HCT116 (cell line): Measurements from ENCODE around the gene DSTYK. TPM values are rescaled to one million over a fixed set of nuclear protein-coding genes. Genes with fewer than 3 reads are reported as not detected.

Experiments used
- ATAC-seq: fragments of 200-7000 bp; cut with Tn5 transposase; 2 replicates; pipeline ENCODE4 v1.9.1; 2020; ENCODE audit warnings: mild to moderate bottlenecking, moderate library complexity
- Bru-seq: library from RNA; stranded (reverse); fragments of 400-500 nt; gene quantifications from one replicate; lab custom pipeline; 2021; lab: Mats Ljungman, UMichigan
- BruChase-seq, 2 experiments: library from RNA; stranded (reverse); fragments of 400-500 nt; gene quantifications; one replicate each; lab custom pipeline; 2021; lab: Mats Ljungman, UMichigan
- BruUV-seq: library from RNA; stranded (reverse); fragments of 400-500 nt; replicated peaks from 2 replicates; lab custom pipeline; 2021; lab: Mats Ljungman, UMichigan
- CTCF ChIA-PET: fragments of 300-600 bp; sonication (Branson Sonifier 250); formaldehyde crosslinking; loops from one replicate; lab custom pipeline; 2021; ENCODE audit warnings: antibody characterized with exemption; lab: Charles Lee
- POLR2A ChIA-PET: fragments of 300-600, 350-600 bp; sonication (Branson Sonifier 250); formaldehyde crosslinking; loops from one replicate; lab custom pipeline; 2021; ENCODE audit warnings: antibody characterized with exemption; lab: Charles Lee
- RAD21 ChIA-PET, 2 experiments: fragments of 300-600 bp; sonication (Branson Sonifier 250); formaldehyde crosslinking; loops; one replicate each; lab custom pipeline; 2023; ENCODE audit warnings: low total read pairs in 2 of 2; ENCODE audit not compliant: uncharacterized antibody in 2 of 2, unreplicated experiment in 2 of 2, low non-redundant PET in 1 of 2; lab: Charles Lee
- DNase-seq: peaks from one replicate; pipeline ENCODE4 v3.0.0-alpha.2; 2010; ENCODE audit warnings: low read depth, low spot score
- H2AFZ ChIP-seq: fragments of 200-600 bp; shearing (Covaris generic), sonication (generic); 2 replicates; pipeline ENCODE4 v1.6.1; 2017; ENCODE audit warnings: low read depth, mixed run types, mixed read lengths, antibody characterized with exemption, low read length; ENCODE audit not compliant: poor library complexity, severe bottlenecking
- H3K27ac ChIP-seq: 2 replicates; pipeline ENCODE4 v1.5.1; 2012; ENCODE audit warnings: low read depth, low read length
- H3K27me3 ChIP-seq: fragments of 200-600 bp; sonication (generic); 2 replicates; pipeline ENCODE4 v1.6.1; 2016; ENCODE audit warnings: mixed run types, low read length, mixed read lengths; ENCODE audit not compliant: insufficient read depth
- H3K36me3 ChIP-seq, 2 experiments: fragments of 200-500 bp in 1 of 2; fragments of 200-600 bp in 1 of 2; sonication (Bioruptor generic) in 1 of 2; sonication (generic) in 1 of 2; 2 replicates each; pipeline versions ENCODE4 v1.5.1 to v1.6.1; 2014 to 2016; ENCODE audit warnings: low read length in 2 of 2, inconsistent platforms in 1 of 2, mixed read lengths in 1 of 2, mixed run types in 1 of 2; ENCODE audit not compliant: insufficient read depth in 2 of 2, control insufficient read depth in 1 of 2
- H3K4me1 ChIP-seq, 2 experiments: fragments of 200-600 bp in 1 of 2; sonication (generic) in 1 of 2; 2 replicates each; pipeline versions ENCODE4 v1.5.1 to v1.6.1; 2012 to 2017; ENCODE audit warnings: low read length in 2 of 2, inconsistent platforms in 1 of 2, mild to moderate bottlenecking in 1 of 2, mixed read lengths in 1 of 2, mixed run types in 1 of 2, moderate library complexity in 1 of 2; ENCODE audit not compliant: insufficient read depth in 2 of 2, control insufficient read depth in 1 of 2
- H3K4me2 ChIP-seq: fragments of 200-600 bp; sonication (generic); 2 replicates; pipeline ENCODE4 v1.6.1; 2017; ENCODE audit warnings: mixed run types, low read length, mixed read lengths
- H3K4me3 ChIP-seq, 2 experiments: fragments of 200-600 bp in 1 of 2; sonication (generic) in 1 of 2; replicated peaks in 1 of 2; 2 replicates each; pipeline ENCODE4 v1.5.1; 2011 to 2016; ENCODE audit warnings: low read length in 2 of 2, control low read depth in 1 of 2, low read depth in 1 of 2, mild to moderate bottlenecking in 1 of 2, mixed read lengths in 1 of 2, mixed run types in 1 of 2
- H3K79me2 ChIP-seq: fragments of 200-600 bp; sonication (generic); 2 replicates; pipeline ENCODE4 v1.6.1; 2017; ENCODE audit warnings: mild to moderate bottlenecking, mixed run types, low read length, moderate library complexity, mixed read lengths; ENCODE audit not compliant: insufficient read depth
- H3K9ac ChIP-seq: fragments of 200-600 bp; sonication (generic); 2 replicates; pipeline ENCODE4 v1.6.1; 2016; ENCODE audit warnings: low read length, mixed read lengths
- H3K9me2 ChIP-seq: fragments of 200-600 bp; sonication (generic), shearing (Covaris generic); 2 replicates; pipeline ENCODE4 v1.6.1; 2017; ENCODE audit warnings: mixed run types, mild to moderate bottlenecking, moderate library complexity; ENCODE audit not compliant: insufficient read depth
- H3K9me3 ChIP-seq, 2 experiments: fragments of 200-500 bp in 1 of 2; fragments of 200-600 bp in 1 of 2; sonication (Bioruptor generic) in 1 of 2; sonication (generic) in 1 of 2; 2 replicates each; pipeline ENCODE4 v1.6.1; 2014 to 2017; ENCODE audit warnings: low read length in 2 of 2, mixed read lengths in 2 of 2, inconsistent platforms in 1 of 2, low read depth in 1 of 2, mild to moderate bottlenecking in 1 of 2, mixed run types in 1 of 2, moderate library complexity in 1 of 2; ENCODE audit not compliant: control insufficient read depth in 1 of 2, insufficient read depth in 1 of 2
- H4K20me1 ChIP-seq: fragments of 200-600 bp; sonication (generic), shearing (Covaris generic); 2 replicates; pipeline ENCODE4 v1.6.1; 2017; ENCODE audit warnings: mixed run types, mild to moderate bottlenecking, moderate library complexity; ENCODE audit not compliant: insufficient read depth
- ATF3 ChIP-seq: IDR thresholded peaks from 2 replicates; pipeline ENCODE4 v1.6.1; 2012
- CEBPB ChIP-seq: IDR thresholded peaks from 2 replicates; pipeline ENCODE4 v1.6.1; 2012; ENCODE audit warnings: low read depth
- CTCF ChIP-seq, 3 experiments: fragments of 200-600 bp in 1 of 3; sonication (generic) in 1 of 3; IDR thresholded peaks in 2 of 3; conservative IDR thresholded peaks in 1 of 3; 2 replicates each; pipeline ENCODE4 v1.5.1; 2012 to 2017; ENCODE audit warnings: low read depth in 2 of 3, low read length in 2 of 3, antibody characterized with exemption in 1 of 3, borderline replicate concordance in 1 of 3, control low read depth in 1 of 3, mild to moderate bottlenecking in 1 of 3, mixed read lengths in 1 of 3, mixed run types in 1 of 3, moderate library complexity in 1 of 3; ENCODE audit not compliant: insufficient read depth in 1 of 3
- EGR1 ChIP-seq: IDR thresholded peaks from 2 replicates; pipeline ENCODE4 v1.6.1; 2012; ENCODE audit warnings: low read depth
- ELF1 ChIP-seq: IDR thresholded peaks from 2 replicates; pipeline ENCODE4 v1.6.1; 2012; ENCODE audit warnings: low read depth, borderline replicate concordance
- EZH2 ChIP-seq: fragments of 200-600 bp; sonication (generic); IDR thresholded peaks from 2 replicates; pipeline ENCODE4 v1.6.1; 2017; ENCODE audit warnings: antibody characterized with exemption, mixed run types
- EZH2phosphoT487 ChIP-seq: fragments of 200-600 bp; IDR thresholded peaks from 2 replicates; pipeline ENCODE4 v1.6.1; 2018; ENCODE audit warnings: antibody characterized with exemption, borderline replicate concordance
- FOSL1 ChIP-seq: IDR thresholded peaks from 2 replicates; pipeline ENCODE4 v1.6.1; 2012; ENCODE audit warnings: low read depth
- JUND ChIP-seq: IDR thresholded peaks from 2 replicates; pipeline ENCODE4 v1.6.1; 2012
- POLR2A ChIP-seq: IDR thresholded peaks from 2 replicates; pipeline ENCODE4 v1.7.0; 2011; ENCODE audit warnings: borderline replicate concordance; ENCODE audit not compliant: insufficient read depth, insufficient read length; ENCODE audit errors: extremely low read depth
- RAD21 ChIP-seq: IDR thresholded peaks from 2 replicates; pipeline ENCODE4 v1.6.1; 2012; ENCODE audit warnings: low read depth, mild to moderate bottlenecking
- SP1 ChIP-seq: IDR thresholded peaks from 2 replicates; pipeline ENCODE4 v1.6.1; 2012; ENCODE audit warnings: low read depth
- SRF ChIP-seq: IDR thresholded peaks from 2 replicates; pipeline ENCODE4 v1.6.1; 2012; ENCODE audit warnings: low read depth
- TCF7L2 ChIP-seq: IDR thresholded peaks from 2 replicates; pipeline ENCODE4 v1.7.0; 2011; ENCODE audit warnings: borderline replicate concordance, inconsistent platforms; ENCODE audit not compliant: insufficient read depth, insufficient read length; ENCODE audit errors: extremely low read depth
- YY1 ChIP-seq: IDR thresholded peaks from 2 replicates; pipeline ENCODE4 v1.6.1; 2011; ENCODE audit warnings: low read length, low read depth, moderate library complexity, mild to moderate bottlenecking; ENCODE audit not compliant: insufficient replicate concordance; ENCODE audit errors: extremely low read depth
- ZBTB33 ChIP-seq: IDR thresholded peaks from 2 replicates; pipeline ENCODE4 v1.6.1; 2011; ENCODE audit warnings: mild to moderate bottlenecking, low read length, moderate library complexity; ENCODE audit not compliant: insufficient replicate concordance; ENCODE audit errors: extremely low read depth
- ZFX ChIP-seq: fragments of 450-650 bp; IDR thresholded peaks from 2 replicates; pipeline ENCODE4 v1.6.1; 2017
- ZNF274 ChIP-seq: fragments of 200-500 bp; sonication (Bioruptor generic); IDR thresholded peaks from 2 replicates; pipeline ENCODE4 v1.6.1; 2014; ENCODE audit warnings: mild to moderate bottlenecking, low read depth, low read length, inconsistent platforms
- intact Hi-C: fragments of 100-400 bp; cut with micrococcal nuclease; formaldehyde crosslinking; loops from 2 replicates; pipeline ENCODE4 v1.10.0; 2022
- long read RNA-seq: library from polyadenylated mRNA; unstranded; transcript quantifications from one replicate; pipeline ENCODE4 v2.0.0, GENCODE V29; 2021; ENCODE audit not compliant: unreplicated experiment
- polyA plus RNA-seq: library from polyadenylated mRNA; unstranded; fragments of >200 nt; gene quantifications from 2 replicates; pipeline ENCODE4 v1.2.1, GENCODE V29; 2012; ENCODE audit warnings: missing spikeins
- total RNA-seq: library from RNA; stranded (reverse); gene quantifications from one replicate; pipeline ENCODE4 v1.2.1, GENCODE V29; 2021; ENCODE audit not compliant: unreplicated experiment

DSTYK gene
- total RNA-seq: 6.6 TPM
- 3.1 and 3.5 TPM in 2 replicates for polyA plus RNA-seq
- Bru-seq, nascent RNA: percentile 69 among the genes with signal in this experiment
- BruChase-seq, experiment 1, labeled RNA remaining after a 6-hour chase: percentile 65 among the genes with signal in this experiment
- BruChase-seq, experiment 2, labeled RNA remaining after a 2-hour chase: percentile 72 among the genes with signal in this experiment
- long read RNA-seq, full-length matches to known transcripts: 11 of 21 reads
- long read RNA-seq, partial matches to known transcripts: 1 of 21 reads
- long read RNA-seq, other reads (novel, unspliced or antisense): 9 of 21 reads

- RAD21 ChIA-PET: interaction anchor here in 1 of 2 experiments (0.6 kb wide), 1 partner anchor 64 kb away, joined by 3 read pairs; no protein-coding TSS in a partner anchor
- CTCF ChIA-PET: no interaction called here
- intact Hi-C loops: loop anchor here (1.0 to 5.0 kb wide), 3 partner anchors 17 to 89 kb away; no protein-coding TSS in a partner anchor
- Histone ChIP-seq H3K9me3 (no peaks in the 10 kb centered on the region), H3K27me3 (no peaks in the 10 kb centered on the region), H3K9ac (peak within 1 kb of the TSS; percentile 93), H3K4me3 (peak within 1 kb of the TSS; percentile 74 to 99), H3K4me1 (peaks cover 2 to 16% of the 10 kb centered on the region in 2 experiments; a peak in 2 of 4 replicates), H3K27ac (peak within 1 kb of the TSS; percentile 74), H3K9me2 (no peaks in the 10 kb centered on the region), H3K79me2 (peaks cover 31% of the 10 kb centered on the region), H3K4me2 (peak within 1 kb of the TSS; percentile 95), H4K20me1 (no peaks in the 10 kb centered on the region), H3K36me3 (no peaks in the 10 kb centered on the region), H2AFZ (peak within 1 kb of the TSS; percentile 69)
- POLR2A ChIA-PET: no interaction called here
- no TSS peak for BruUV-seq
- ATAC-seq (peak; percentile 91), DNase-seq (peak; percentile 92)
- TF ChIP-seq EZH2: no peak
- peak; percentile 92 for TF ChIP-seq SP1
- TF ChIP-seq YY1: peak; percentile 87
- peak; percentile 84 for TF ChIP-seq SRF
- no peak for TF ChIP-seq EZH2phosphoT487
- no peak for TF ChIP-seq ELF1
- TF ChIP-seq ZNF274: no peak
- TF ChIP-seq POLR2A: peak; percentile 86
- TF ChIP-seq FOSL1: peak; percentile 50
- TF ChIP-seq CTCF (IDR thresholded peaks at IDR 0.05 in 2 of 3, conservative IDR thresholded peaks at IDR 0.05 in 1 of 3; ENCODE audit: borderline replicate concordance in 1 of 3, insufficient read depth in 1 of 3, low read depth in 2 of 3, low read length in 2 of 3): no peak
- TF ChIP-seq JUND: peak; percentile 51
- TF ChIP-seq EGR1: peak; percentile 99
- peak; percentile 40 for TF ChIP-seq RAD21
- TF ChIP-seq ZBTB33: peak; percentile 22
- peak; percentile 79 for TF ChIP-seq TCF7L2
- no peak; the same call in 1 of the 2 replicates for TF ChIP-seq ATF3
- TF ChIP-seq CEBPB: peak; percentile 49; the same call in 1 of the 2 replicates
- TF ChIP-seq ZFX: peak; percentile 83
These were observed at the start of gene DSTYK for GRCh38 chr1:205211169-205211838. DSTYK (minus strand) TSS chr1:205211702; CDS start chr1:205211535, 167 bp downstream.
